ENCODE results near the gene EEIG1.

Gene EEIG1

DNA sequence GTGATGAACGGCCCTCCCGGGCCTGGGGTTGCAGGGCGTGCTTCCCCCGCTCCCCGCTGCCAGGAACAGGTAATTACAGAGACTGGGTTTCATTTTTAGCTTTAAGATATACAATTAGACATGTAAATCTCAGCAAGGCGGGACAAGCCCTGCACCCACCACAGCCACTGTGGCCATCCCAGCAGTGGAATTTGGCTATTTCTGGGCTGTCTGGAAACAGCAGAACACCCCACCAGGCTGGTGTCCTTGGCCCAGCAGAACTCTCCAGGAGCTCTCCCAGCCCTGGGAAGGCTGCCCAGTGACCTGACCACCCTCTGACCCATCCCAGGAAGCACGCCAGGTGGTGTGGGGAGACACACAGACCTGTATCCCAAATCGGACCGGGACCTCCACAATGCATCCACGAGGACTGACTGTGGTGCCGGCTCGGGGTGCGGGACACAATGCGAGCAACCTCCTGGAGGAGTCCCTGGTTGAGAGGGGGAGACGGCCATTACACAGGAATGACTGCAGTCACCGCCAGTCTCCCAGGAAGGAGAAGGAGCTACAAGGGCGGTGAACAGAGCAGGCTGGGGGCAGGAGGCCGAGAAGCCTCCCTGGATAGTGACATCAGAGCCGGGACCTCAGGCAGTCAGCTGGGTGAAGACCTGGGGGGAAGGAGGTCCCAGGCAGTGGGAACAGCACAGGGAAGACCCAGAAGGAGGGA is 17.3 kb downstream of the EEIG1 start:
- no peak for DNase-seq (ENCODE audit: low read depth)
- TF ChIP-seq, protein P1, sequence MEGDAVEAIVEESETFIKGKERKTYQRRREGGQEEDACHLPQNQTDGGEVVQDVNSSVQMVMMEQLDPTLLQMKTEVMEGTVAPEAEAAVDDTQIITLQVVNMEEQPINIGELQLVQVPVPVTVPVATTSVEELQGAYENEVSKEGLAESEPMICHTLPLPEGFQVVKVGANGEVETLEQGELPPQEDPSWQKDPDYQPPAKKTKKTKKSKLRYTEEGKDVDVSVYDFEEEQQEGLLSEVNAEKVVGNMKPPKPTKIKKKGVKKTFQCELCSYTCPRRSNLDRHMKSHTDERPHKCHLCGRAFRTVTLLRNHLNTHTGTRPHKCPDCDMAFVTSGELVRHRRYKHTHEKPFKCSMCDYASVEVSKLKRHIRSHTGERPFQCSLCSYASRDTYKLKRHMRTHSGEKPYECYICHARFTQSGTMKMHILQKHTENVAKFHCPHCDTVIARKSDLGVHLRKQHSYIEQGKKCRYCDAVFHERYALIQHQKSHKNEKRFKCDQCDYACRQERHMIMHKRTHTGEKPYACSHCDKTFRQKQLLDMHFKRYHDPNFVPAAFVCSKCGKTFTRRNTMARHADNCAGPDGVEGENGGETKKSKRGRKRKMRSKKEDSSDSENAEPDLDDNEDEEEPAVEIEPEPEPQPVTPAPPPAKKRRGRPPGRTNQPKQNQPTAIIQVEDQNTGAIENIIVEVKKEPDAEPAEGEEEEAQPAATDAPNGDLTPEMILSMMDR (conservative IDR thresholded peaks at IDR 0.05; ENCODE audit: low read depth, low read length), result no peak
- no peak overlapping the region for H3K4me3 ChIP-seq (ENCODE audit: low read length)

DNA sequence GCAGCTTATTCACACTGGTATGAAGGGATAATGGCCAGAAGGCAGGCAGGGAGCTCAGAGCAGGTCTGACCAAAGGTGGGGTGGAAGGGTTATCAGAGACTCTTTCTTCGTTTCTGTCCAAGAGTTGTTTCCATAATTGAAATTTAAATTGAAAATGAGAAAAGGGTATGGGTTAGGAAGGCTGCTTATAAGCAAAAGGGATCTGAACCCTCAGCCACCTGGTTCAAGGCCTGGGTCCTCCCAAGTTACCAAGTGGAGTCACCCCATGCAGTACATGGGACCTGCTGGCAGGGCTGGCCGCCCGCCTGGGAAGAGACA is 17.8 kb downstream of the EEIG1 start:
- TF ChIP-seq, protein P1 (conservative IDR thresholded peaks at IDR 0.05; ENCODE audit: low read depth, low read length), result no peak
- no peak for DNase-seq (ENCODE audit: low read depth)
- H3K4me3 ChIP-seq (ENCODE audit: low read length), result no peak overlapping the region

DNA sequence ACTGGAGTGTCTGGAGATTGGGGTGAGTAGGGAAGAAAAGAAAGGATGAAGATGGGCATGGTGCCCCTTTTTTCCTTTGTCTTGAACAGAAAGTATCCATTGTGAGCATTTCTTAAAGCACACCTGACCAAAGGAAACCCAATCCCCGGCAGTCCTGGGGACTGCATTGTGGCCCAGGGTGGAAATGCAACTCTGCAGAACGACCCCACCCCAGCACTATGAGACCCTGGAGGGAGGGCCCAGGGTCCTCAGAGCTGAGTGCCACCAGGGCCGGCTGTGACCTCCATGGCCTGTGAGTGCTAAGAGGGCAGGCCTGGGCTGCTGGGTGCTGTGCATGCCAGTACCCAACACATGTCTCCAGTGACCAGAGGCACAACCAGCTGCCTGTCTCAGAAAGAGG is 18.5 kb downstream of the EEIG1 start:
- no peak for DNase-seq (ENCODE audit: low read depth)
- no peak overlapping the region for H3K4me3 ChIP-seq (ENCODE audit: low read length)
- TF ChIP-seq, protein P1 (conservative IDR thresholded peaks at IDR 0.05; ENCODE audit: low read depth, low read length), result no peak

DNA sequence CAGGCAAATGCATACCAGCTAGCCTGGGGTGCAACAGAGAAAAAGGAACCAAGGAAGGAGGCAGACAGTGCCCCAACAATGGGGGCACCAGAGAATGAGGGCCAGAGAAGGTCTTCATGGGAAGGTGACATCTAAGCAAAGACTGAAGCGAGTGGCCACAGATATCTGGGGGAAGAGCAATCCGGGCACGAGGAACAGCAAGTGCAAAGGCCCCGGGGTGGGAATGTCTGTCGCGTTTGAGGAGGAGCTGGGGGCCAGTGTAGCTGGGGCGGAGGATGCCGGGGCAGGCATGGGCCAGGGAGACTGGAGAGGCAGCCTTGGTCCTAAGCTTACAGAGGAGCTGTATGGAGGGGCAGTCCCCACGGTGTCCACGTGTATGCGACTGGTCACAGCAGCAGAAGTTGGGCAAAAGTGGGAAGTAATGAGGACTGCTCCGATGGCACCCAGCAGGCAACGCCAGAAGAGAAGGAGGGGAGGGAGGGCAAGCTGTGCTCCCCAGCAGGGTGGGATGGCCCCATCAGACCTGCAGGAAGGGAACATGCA is 19.1 kb downstream of the EEIG1 start:
- no peak for DNase-seq (ENCODE audit: low read depth)
- TF ChIP-seq, protein P1 (conservative IDR thresholded peaks at IDR 0.05; ENCODE audit: low read depth, low read length), result no peak
- H3K4me3 ChIP-seq (ENCODE audit: low read length), result no peak overlapping the region

DNA sequence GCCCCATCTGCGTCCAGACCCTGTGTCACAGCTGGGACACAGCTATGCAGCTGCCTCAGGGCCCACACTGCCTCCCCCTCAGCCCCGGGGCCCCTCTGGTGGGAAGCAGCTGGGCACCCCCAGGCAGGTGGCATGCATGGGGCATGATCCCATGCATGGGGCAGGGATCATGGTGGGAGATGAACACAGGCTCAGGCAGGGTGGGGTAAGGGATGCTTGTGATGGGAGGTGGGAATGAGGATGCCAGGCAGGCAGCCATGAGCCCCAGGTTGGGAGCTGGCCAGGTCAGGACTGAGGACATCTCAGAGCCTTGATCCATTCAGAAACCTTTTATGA is 19.7 kb downstream of the EEIG1 start:
- DNase-seq (ENCODE audit: low read depth), result no peak
- H3K4me3 ChIP-seq (ENCODE audit: low read length), result no peak overlapping the region
- TF ChIP-seq, protein P1 (conservative IDR thresholded peaks at IDR 0.05; ENCODE audit: low read depth, low read length), result no peak

DNA sequence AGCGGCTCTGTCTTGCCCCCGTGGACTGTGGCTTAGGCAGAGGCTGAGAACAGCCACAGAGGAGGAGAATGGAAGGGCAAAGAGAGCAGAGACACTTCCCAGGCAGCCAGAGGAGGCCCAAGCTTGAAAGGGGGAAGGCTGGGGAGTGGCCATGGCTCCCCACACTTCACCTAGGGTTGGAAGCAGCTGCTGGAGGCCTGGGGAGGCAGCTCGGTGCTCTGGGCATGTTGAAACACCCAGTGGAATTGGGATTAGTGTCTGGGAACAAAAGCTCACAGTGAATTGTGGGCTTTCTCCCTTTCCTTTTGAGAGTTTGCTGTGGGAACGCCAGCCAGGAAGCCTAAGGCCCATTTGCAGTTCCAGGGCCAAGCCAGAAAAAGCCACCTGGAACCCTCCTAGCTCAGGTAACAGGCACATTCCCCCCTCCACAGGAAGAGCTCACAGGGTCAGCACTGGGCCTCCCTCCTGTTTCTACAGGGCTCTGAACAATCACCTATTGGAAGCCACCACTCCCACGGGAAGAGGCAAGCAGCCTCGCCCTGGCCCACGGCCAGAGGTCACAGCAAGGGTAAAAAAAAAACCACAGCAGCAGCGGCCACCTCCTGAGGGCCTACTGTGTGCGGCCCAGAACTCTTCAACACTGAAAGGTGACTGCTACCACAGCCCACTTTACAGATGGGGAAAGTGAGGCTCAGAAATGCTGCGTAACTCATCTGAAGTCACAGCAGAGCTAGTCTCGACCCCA is 20.2 kb downstream of the EEIG1 start:
- TF ChIP-seq, protein P1 (conservative IDR thresholded peaks at IDR 0.05; ENCODE audit: low read depth, low read length), result no peak
- DNase-seq (ENCODE audit: low read depth), result no peak
- no peak overlapping the region for H3K4me3 ChIP-seq (ENCODE audit: low read length)

Measured in retinal pigment epithelial cell (primary cell).